ENCODE measurements around the gene SORL1.
"Not testable (repeated sequence)": the region's sequence is repeated elsewhere in the genome, so short reads cannot be mapped to it uniquely, and the experiment has no call there.

The SORL1 gene, protein sequence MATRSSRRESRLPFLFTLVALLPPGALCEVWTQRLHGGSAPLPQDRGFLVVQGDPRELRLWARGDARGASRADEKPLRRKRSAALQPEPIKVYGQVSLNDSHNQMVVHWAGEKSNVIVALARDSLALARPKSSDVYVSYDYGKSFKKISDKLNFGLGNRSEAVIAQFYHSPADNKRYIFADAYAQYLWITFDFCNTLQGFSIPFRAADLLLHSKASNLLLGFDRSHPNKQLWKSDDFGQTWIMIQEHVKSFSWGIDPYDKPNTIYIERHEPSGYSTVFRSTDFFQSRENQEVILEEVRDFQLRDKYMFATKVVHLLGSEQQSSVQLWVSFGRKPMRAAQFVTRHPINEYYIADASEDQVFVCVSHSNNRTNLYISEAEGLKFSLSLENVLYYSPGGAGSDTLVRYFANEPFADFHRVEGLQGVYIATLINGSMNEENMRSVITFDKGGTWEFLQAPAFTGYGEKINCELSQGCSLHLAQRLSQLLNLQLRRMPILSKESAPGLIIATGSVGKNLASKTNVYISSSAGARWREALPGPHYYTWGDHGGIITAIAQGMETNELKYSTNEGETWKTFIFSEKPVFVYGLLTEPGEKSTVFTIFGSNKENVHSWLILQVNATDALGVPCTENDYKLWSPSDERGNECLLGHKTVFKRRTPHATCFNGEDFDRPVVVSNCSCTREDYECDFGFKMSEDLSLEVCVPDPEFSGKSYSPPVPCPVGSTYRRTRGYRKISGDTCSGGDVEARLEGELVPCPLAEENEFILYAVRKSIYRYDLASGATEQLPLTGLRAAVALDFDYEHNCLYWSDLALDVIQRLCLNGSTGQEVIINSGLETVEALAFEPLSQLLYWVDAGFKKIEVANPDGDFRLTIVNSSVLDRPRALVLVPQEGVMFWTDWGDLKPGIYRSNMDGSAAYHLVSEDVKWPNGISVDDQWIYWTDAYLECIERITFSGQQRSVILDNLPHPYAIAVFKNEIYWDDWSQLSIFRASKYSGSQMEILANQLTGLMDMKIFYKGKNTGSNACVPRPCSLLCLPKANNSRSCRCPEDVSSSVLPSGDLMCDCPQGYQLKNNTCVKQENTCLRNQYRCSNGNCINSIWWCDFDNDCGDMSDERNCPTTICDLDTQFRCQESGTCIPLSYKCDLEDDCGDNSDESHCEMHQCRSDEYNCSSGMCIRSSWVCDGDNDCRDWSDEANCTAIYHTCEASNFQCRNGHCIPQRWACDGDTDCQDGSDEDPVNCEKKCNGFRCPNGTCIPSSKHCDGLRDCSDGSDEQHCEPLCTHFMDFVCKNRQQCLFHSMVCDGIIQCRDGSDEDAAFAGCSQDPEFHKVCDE (N-terminal part only)

DNA sequence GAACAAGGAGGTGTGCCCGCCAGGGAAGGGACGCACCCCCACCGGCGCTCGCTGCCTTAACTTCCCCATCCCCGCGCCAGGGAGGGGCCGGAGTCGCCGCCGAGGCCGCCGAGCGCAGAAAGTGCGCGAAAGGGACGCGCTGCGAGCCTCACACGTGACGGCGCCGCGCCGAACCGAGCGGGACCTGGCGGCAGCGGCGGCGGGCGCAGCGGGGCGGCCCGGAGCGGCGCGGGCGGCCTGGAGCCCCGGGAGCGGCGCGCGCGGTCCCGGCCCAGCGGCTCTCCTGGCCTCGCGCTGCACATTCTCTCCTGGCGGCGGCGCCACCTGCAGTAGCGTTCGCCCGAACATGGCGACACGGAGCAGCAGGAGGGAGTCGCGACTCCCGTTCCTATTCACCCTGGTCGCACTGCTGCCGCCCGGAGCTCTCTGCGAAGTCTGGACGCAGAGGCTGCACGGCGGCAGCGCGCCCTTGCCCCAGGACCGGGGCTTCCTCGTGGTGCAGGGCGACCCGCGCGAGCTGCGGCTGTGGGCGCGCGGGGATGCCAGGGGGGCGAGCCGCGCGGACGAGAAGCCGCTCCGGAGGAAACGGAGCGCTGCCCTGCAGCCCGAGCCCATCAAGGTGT is at the start of gene SORL1:
Gene SORL1 (plus strand): TSS at position 329 of the 623 bp plus-strand sequence. CDS start 18 bp downstream, at position 347.
- Histone ChIP-seq H3K4me1 (ENCODE audit: control insufficient read depth in 1 of 2, insufficient read depth in 2 of 2, low read length in 2 of 2) (peaks cover 4 to 7% of the 10 kb centered on the region in 2 donors), H3K9me3 (ENCODE audit: control insufficient read depth in 1 of 2, low read length in 2 of 2) (no peaks in the 10 kb centered on the region), H3K27me3 (ENCODE audit: low read depth, low read length) (no peaks in the 10 kb centered on the region), H3K36me3 (ENCODE audit: control insufficient read depth in 1 of 2, insufficient read depth in 2 of 2, low read length in 2 of 2) (no peaks in the 10 kb centered on the region), H3K27ac (ENCODE audit: low read length) (peak within 1 kb of the TSS; percentile 6), H3K4me3 (ENCODE audit: low read depth in 1 of 2, low read length in 2 of 2) (peak within 1 kb of the TSS; percentile 55 to 90)

DNA sequence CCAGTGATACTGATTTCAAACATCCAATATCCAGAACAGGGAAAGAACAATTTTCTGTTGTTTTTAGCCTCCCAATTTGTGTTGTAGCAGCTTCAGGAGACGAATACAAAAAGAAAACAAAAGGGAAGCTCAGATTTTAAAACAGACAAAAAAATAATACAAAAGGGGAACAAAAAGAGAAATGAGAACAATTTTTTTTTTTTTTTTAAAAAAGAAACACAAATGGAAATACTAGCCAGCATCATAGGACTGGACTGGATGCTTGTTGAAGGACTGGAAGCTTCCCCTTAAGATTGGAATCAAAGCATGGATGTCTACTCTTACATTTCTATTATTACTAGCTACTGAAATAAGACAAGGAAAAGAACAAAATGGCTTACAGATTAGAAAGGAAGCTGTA is 46.5 kb upstream of the SORL1 start:
- Histone ChIP-seq H3K27me3 (ENCODE audit: low read depth, low read length) (no peaks in the 10 kb centered on the region), H3K9me3 (ENCODE audit: control insufficient read depth in 1 of 2, low read length in 2 of 2) (peaks cover 0 to 3% of the 10 kb centered on the region in 2 donors), H3K36me3 (ENCODE audit: control insufficient read depth in 1 of 2, insufficient read depth in 2 of 2, low read length in 2 of 2) (no peaks in the 10 kb centered on the region), H3K4me1 (ENCODE audit: control insufficient read depth in 1 of 2, insufficient read depth in 2 of 2, low read length in 2 of 2) (no peaks in the 10 kb centered on the region), H3K4me3 (ENCODE audit: low read depth in 1 of 2, low read length in 2 of 2) (no peak overlapping the region), H3K27ac (ENCODE audit: low read length) (no peak overlapping the region)

DNA sequence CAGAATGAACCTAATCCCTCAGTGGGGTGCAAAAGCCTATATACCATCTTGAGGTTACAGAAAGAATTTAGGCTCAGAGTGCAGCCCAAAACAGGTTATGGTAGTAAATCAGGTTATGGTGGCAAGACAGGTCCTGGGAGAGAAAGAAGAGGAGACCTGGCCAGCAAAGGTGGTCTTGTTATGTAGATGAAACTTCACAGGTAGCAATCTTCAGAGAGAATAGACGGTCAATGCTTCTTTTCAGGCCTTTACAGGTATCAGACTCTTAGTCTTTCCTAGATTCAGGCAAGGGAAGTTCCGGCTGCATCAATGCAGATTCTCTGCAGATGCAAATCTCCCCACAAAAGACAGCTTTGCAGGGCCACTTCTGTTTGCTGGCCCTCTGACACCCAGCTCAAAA is 45.8 kb upstream of the SORL1 start:
- no peaks in the 10 kb centered on the region for H3K36me3 ChIP-seq (ENCODE audit: control insufficient read depth in 1 of 2, insufficient read depth in 2 of 2, low read length in 2 of 2)
- no peak overlapping the region for H3K27ac ChIP-seq (ENCODE audit: low read length)
- no peak overlapping the region for H3K4me3 ChIP-seq (ENCODE audit: low read depth in 1 of 2, low read length in 2 of 2)
- H3K27me3 ChIP-seq (ENCODE audit: low read depth, low read length), result no peaks in the 10 kb centered on the region
- peaks cover 0 to 3% of the 10 kb centered on the region in 2 donors for H3K9me3 ChIP-seq (ENCODE audit: control insufficient read depth in 1 of 2, low read length in 2 of 2)
- H3K4me1 ChIP-seq (ENCODE audit: control insufficient read depth in 1 of 2, insufficient read depth in 2 of 2, low read length in 2 of 2), result no peaks in the 10 kb centered on the region

DNA sequence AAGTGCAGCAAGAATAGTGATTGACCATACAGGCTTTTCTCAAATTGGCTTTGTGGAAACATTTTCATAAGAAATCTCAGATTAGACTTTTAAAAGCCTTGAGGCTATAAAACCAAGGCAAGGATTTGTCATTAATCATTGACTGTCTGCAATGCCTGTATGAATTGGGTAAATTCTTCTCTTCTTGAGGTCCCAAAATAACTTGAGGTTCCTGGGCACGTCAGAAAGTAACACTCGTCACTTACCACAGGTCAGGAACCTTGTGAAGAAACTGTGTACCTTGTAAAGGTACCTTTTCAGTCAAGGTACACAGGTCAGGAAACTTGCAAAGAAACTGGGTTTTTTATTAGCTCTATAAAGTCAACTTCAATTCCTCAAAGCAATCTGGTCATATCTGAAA is 43.3 kb upstream of the SORL1 start:
- Histone ChIP-seq H3K36me3 (ENCODE audit: control insufficient read depth in 1 of 2, insufficient read depth in 2 of 2, low read length in 2 of 2) (no peaks in the 10 kb centered on the region), H3K4me1 (ENCODE audit: control insufficient read depth in 1 of 2, insufficient read depth in 2 of 2, low read length in 2 of 2) (no peaks in the 10 kb centered on the region), H3K4me3 (ENCODE audit: low read depth in 1 of 2, low read length in 2 of 2) (no peak overlapping the region), H3K27ac (ENCODE audit: low read length) (no peak overlapping the region), H3K27me3 (ENCODE audit: low read depth, low read length) (no peaks in the 10 kb centered on the region), H3K9me3 (ENCODE audit: control insufficient read depth in 1 of 2, low read length in 2 of 2) (no peaks in the 10 kb centered on the region)

DNA sequence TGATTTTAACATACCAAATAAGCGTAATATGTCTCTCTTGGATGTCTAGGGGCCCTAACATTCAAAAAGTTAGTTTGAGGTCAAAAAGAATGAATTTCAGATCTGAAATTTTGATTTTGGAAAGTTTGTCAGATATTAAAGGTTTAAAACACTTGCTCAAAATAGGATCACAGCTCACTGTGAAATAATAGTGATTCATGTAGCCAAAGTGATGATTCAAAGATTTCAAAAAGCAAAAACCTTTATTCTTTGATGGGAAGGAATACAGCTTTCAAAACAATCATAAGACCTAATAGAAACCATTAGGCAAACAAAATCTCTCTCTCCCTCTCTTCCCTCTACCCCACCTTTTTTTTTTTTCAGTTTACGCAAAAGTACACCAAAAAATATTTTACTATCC is 42.1 kb upstream of the SORL1 start:
- not testable (repeated sequence) for H3K4me3 ChIP-seq (ENCODE audit: low read depth in 1 of 2, low read length in 2 of 2); H3K4me1 ChIP-seq (ENCODE audit: control insufficient read depth in 1 of 2, insufficient read depth in 2 of 2, low read length in 2 of 2); H3K9me3 ChIP-seq (ENCODE audit: control insufficient read depth in 1 of 2, low read length in 2 of 2); H3K36me3 ChIP-seq (ENCODE audit: control insufficient read depth in 1 of 2, insufficient read depth in 2 of 2, low read length in 2 of 2); H3K27me3 ChIP-seq (ENCODE audit: low read depth, low read length); H3K27ac ChIP-seq (ENCODE audit: low read length)

DNA sequence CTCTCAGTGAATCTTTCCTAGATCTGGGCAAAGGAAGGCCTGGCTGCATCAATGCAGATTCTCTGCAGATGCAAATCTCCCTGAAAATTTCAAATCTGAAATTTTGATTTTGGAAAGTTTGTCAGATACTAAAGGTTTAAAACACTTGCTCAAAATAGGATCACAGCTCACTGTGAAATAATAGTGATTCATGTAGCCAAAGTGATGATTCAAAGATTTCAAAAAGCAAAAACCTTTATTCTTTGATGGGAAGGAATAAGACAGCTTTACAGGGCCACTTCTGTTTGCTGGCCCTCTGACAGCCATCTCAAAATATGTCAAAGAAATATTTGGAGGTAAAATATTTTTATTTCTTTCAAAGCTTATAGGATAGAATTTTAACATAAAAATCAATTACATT is 40.8 kb upstream of the SORL1 start:
- H3K27me3 ChIP-seq (ENCODE audit: low read depth, low read length); H3K36me3 ChIP-seq (ENCODE audit: control insufficient read depth in 1 of 2, insufficient read depth in 2 of 2, low read length in 2 of 2); H3K4me3 ChIP-seq (ENCODE audit: low read depth in 1 of 2, low read length in 2 of 2); H3K4me1 ChIP-seq (ENCODE audit: control insufficient read depth in 1 of 2, insufficient read depth in 2 of 2, low read length in 2 of 2); H3K9me3 ChIP-seq (ENCODE audit: control insufficient read depth in 1 of 2, low read length in 2 of 2); H3K27ac ChIP-seq (ENCODE audit: low read length): not testable (repeated sequence)

DNA sequence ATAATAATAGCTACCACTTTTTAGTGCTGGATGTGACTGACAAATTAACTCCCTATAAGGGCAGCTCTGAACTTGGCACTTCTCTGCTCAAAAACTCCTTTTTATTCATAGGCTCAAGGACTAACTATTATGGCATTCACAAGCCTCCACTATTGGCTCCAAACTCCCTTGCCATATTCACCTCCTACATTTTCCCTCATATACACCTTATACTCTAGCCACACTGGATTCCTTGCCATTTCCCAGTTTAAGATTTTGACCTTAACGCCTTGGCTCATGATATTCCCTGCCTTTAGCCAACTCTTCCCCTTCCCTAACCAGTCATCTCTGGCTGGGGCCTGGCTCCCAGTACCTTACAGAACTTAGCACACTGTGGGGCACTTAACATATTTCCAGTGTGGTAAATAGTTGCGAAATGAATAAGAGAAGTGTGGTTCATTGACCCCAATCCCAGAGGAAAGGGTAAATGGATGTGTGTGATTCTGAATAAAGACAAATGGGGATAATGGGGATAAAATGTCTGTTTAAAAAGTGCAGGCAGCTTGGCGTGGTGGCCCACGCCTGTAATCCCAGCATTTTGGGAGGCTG is 40.0 kb upstream of the SORL1 start:
- Histone ChIP-seq H3K4me1 (ENCODE audit: control insufficient read depth in 1 of 2, insufficient read depth in 2 of 2, low read length in 2 of 2) (peaks cover 2 to 4% of the 10 kb centered on the region in 2 donors), H3K36me3 (ENCODE audit: control insufficient read depth in 1 of 2, insufficient read depth in 2 of 2, low read length in 2 of 2) (no peaks in the 10 kb centered on the region), H3K9me3 (ENCODE audit: control insufficient read depth in 1 of 2, low read length in 2 of 2) (no peaks in the 10 kb centered on the region), H3K4me3 (ENCODE audit: low read depth in 1 of 2, low read length in 2 of 2) (no peak overlapping the region), H3K27ac (ENCODE audit: low read length) (no peak overlapping the region), H3K27me3 (ENCODE audit: low read depth, low read length) (no peaks in the 10 kb centered on the region)

DNA sequence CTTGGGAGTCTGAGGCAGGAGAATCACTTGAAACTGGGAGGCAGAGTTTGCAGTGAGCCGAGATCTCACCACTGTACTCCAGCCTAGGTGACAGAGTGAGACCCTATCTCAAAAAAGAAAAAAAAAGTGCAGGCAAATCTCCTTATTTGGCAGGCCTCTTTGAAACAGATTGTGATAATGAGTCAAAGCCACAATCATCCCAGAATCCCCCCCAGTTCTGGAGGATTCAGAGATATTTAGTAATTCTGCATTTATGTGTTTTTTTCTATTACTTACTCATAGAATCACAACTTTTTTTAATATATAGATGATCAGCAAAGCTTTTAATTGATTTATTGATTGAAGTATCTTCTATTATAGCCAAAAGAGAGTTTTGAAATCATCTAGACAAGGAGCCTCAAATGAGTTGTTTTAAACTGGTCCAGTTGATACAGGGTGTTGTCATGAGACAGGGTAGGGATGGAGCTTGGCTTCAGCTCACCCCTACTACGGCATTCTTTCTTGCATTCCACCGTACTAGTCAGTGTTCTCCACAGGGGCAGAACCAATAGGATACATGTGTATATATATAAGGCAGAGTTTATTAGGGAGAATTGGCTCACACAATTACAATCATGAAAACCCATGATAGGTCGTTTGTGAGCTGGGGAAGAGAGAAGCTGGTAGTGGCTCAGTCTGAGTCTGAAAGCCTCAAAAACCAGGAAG is 39.3 kb upstream of the SORL1 start:
- H3K9me3 ChIP-seq (ENCODE audit: control insufficient read depth in 1 of 2, low read length in 2 of 2), result no peaks in the 10 kb centered on the region
- no peaks in the 10 kb centered on the region for H3K27me3 ChIP-seq (ENCODE audit: low read depth, low read length)
- no peak overlapping the region for H3K4me3 ChIP-seq (ENCODE audit: low read depth in 1 of 2, low read length in 2 of 2)
- H3K36me3 ChIP-seq (ENCODE audit: control insufficient read depth in 1 of 2, insufficient read depth in 2 of 2, low read length in 2 of 2), result no peaks in the 10 kb centered on the region
- no peak overlapping the region for H3K27ac ChIP-seq (ENCODE audit: low read length)
- peaks cover 6 to 10% of the 10 kb centered on the region in 2 donors for H3K4me1 ChIP-seq (ENCODE audit: control insufficient read depth in 1 of 2, insufficient read depth in 2 of 2, low read length in 2 of 2)

DNA sequence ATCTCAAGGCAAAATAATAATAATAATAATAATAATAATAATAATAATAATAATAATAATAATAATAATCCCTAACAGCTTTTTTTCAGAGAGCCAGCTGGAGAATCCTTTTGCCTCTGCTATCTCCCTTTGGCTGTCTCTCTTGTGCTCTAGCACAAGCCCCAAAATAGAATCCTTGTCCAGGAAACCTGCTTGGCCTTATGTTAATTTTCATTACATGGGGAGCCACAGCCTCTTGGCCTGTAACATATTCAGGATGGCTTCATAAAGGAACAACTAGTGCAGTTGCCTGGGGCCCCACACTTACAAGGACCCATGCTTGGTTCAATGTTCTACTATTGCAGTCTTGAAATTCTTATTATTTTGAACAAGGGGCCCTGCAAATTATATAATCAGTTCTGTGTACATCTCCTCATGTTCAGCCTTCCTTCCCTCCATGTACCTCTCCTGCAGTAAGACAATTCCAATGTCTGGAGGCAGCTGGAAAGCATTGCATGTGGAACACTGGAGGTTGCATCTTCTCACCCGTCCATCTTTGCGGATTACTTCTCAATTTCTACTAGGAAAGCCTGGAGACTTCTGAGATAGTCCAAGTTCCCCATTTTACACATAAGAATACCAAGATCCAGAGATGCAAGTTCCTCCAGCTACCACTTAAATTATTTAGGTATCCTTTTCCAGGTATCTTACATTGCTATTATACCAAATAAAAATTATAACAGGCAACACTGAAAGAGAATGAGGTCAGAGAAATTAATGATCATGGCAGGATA is 37.8 kb upstream of the SORL1 start:
- no peaks in the 10 kb centered on the region for H3K9me3 ChIP-seq (ENCODE audit: control insufficient read depth in 1 of 2, low read length in 2 of 2)
- no peaks in the 10 kb centered on the region for H3K36me3 ChIP-seq (ENCODE audit: control insufficient read depth in 1 of 2, insufficient read depth in 2 of 2, low read length in 2 of 2)
- no peak overlapping the region for H3K27ac ChIP-seq (ENCODE audit: low read length)
- H3K4me3 ChIP-seq (ENCODE audit: low read depth in 1 of 2, low read length in 2 of 2), result no peak overlapping the region
- H3K4me1 ChIP-seq (ENCODE audit: control insufficient read depth in 1 of 2, insufficient read depth in 2 of 2, low read length in 2 of 2), result peaks cover 6 to 10% of the 10 kb centered on the region in 2 donors
- H3K27me3 ChIP-seq (ENCODE audit: low read depth, low read length), result no peaks in the 10 kb centered on the region
